ENCODE data around the gene MMP15.

- TF ChIP-seq CTCF (IDR thresholded peaks at IDR 0.05; ENCODE audit: borderline replicate concordance, extremely low read depth, low read length, poor library complexity, severe bottlenecking): no peak
- no peak for TF ChIP-seq EZH2 (IDR thresholded peaks at IDR 0.05; ENCODE audit: borderline replicate concordance, low read depth, low read length, severe bottlenecking)
Measured at GRCh38 chr16:58010886-58011285, 14.7 kb upstream of the MMP15 start.

All from DND-41 (cell line).